ENCODE data around the gene ARL6.

The ARL6 gene

GRCh38 chr3:97838393-97838792, 73.8 kb downstream of the ARL6 start:
- in situ Hi-C loops (cut with MboI; ENCODE audit: low sequenced_read_pairs, unreplicated experiment): no loop called here
- no peak for DNase-seq (ENCODE audit: low spot score)
- no peak for TF ChIP-seq CTCF (IDR thresholded peaks at IDR 0.05; ENCODE audit: borderline replicate concordance, control extremely low read depth, extremely low read depth, insufficient read depth, missing control alignments)

DNA sequence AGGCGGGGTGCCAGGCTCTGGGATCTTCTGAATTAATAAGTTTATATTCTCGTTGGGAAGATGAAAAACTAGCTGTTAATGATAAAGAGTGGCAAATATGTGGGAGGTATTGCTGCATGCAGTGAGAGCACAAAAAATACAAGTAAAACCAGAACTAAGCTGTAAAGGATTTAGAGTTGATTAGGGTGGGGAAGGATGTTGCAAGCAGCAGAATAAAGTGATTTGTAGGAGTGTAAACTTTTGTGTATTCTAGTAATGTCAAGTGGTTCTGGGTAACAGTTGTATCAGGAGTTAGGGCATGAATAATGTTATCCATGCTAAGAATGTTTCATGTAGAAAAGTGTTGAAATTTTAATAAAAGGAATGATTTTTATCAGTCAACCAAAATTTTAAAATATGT, 75.4 kb downstream of the ARL6 start:
- DNase-seq (ENCODE audit: low spot score): no peak
- TF ChIP-seq CTCF (IDR thresholded peaks at IDR 0.05; ENCODE audit: borderline replicate concordance, control extremely low read depth, extremely low read depth, insufficient read depth, missing control alignments): no peak
- in situ Hi-C loops (cut with MboI; ENCODE audit: low sequenced_read_pairs, unreplicated experiment): no loop called here

GRCh38 chr3:97841304-97841703, 76.7 kb downstream of the ARL6 start:
- no peak for DNase-seq (ENCODE audit: low spot score)
- TF ChIP-seq CTCF (IDR thresholded peaks at IDR 0.05; ENCODE audit: borderline replicate concordance, control extremely low read depth, extremely low read depth, insufficient read depth, missing control alignments): no peak
- in situ Hi-C loops (cut with MboI; ENCODE audit: low sequenced_read_pairs, unreplicated experiment): no loop called here

GRCh38 chr3:97841956-97842355, 77.4 kb downstream of the ARL6 start:
- DNase-seq (ENCODE audit: low spot score): no peak
- in situ Hi-C loops (cut with MboI; ENCODE audit: low sequenced_read_pairs, unreplicated experiment): no loop called here
- no peak for TF ChIP-seq CTCF (IDR thresholded peaks at IDR 0.05; ENCODE audit: borderline replicate concordance, control extremely low read depth, extremely low read depth, insufficient read depth, missing control alignments)

- TF ChIP-seq CTCF (IDR thresholded peaks at IDR 0.05; ENCODE audit: borderline replicate concordance, control extremely low read depth, extremely low read depth, insufficient read depth, missing control alignments): no peak
- in situ Hi-C loops (cut with MboI; ENCODE audit: low sequenced_read_pairs, unreplicated experiment): no loop called here
- DNase-seq (ENCODE audit: low spot score): no peak
Observed at GRCh38 chr3:97848779-97849178, 84.2 kb downstream of the ARL6 start.
